ENCODE data around the gene KIF5A.
A peak's percentile ranks its signal among the peaks of the same experiment; 100 is the strongest.
"Not testable (repeated sequence)": the region's sequence is repeated elsewhere in the genome, so short reads cannot be mapped to it uniquely, and the experiment has no call there.

The KIF5A gene

GRCh38 chr12:57586832-57587429, 37.1 kb downstream of the KIF5A start:
- DNase-seq, result no peak
- TF ChIP-seq, protein P1, sequence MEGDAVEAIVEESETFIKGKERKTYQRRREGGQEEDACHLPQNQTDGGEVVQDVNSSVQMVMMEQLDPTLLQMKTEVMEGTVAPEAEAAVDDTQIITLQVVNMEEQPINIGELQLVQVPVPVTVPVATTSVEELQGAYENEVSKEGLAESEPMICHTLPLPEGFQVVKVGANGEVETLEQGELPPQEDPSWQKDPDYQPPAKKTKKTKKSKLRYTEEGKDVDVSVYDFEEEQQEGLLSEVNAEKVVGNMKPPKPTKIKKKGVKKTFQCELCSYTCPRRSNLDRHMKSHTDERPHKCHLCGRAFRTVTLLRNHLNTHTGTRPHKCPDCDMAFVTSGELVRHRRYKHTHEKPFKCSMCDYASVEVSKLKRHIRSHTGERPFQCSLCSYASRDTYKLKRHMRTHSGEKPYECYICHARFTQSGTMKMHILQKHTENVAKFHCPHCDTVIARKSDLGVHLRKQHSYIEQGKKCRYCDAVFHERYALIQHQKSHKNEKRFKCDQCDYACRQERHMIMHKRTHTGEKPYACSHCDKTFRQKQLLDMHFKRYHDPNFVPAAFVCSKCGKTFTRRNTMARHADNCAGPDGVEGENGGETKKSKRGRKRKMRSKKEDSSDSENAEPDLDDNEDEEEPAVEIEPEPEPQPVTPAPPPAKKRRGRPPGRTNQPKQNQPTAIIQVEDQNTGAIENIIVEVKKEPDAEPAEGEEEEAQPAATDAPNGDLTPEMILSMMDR (IDR thresholded peaks at IDR 0.05; ENCODE audit: low read depth, low read length, missing control alignments), result no peak
- no peak overlapping the region for H3K4me3 ChIP-seq (ENCODE audit: low read depth, low read length)
- H3K27me3 ChIP-seq (replicated peaks), result peaks cover 5% of the 10 kb centered on the region
- no peaks in the 10 kb centered on the region for H3K36me3 ChIP-seq (replicated peaks)
- no peak overlapping the region for H3K27ac ChIP-seq
- in situ Hi-C loops (cut with HindIII; ENCODE audit: low pct_ligation_motif_present, low sequenced_read_pairs), result no loop called here

GRCh38 chr12:57588951-57589610, 39.2 kb downstream of the KIF5A start:
- H3K36me3 ChIP-seq (replicated peaks); DNase-seq; H3K4me3 ChIP-seq (ENCODE audit: low read depth, low read length); H3K27ac ChIP-seq; in situ Hi-C loops (cut with HindIII; ENCODE audit: low pct_ligation_motif_present, low sequenced_read_pairs); H3K27me3 ChIP-seq (replicated peaks): not testable (repeated sequence)

DNA sequence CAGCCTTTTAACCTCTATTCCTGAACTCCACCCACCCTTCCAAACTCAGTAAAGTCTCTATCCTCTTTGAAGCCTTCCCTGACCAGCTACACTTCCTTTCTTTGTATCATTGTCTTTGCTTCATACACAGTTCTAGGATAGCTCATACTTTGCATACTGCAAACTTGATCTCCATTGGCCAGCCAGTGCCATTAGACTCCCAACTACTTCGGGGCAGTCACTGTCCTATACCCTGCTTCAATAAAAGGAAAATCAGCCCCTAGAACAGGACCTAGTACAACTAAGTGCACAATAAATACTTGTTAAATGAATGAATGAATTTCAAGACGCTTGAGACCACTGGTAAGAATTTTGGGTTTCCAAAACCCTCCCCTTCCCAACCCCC, 40.6 kb downstream of the KIF5A start:
- Histone ChIP-seq H3K36me3 (replicated peaks) (no peaks in the 10 kb centered on the region), H3K4me3 (ENCODE audit: low read depth, low read length) (peak overlapping the region; percentile 80), H3K27me3 (replicated peaks) (peaks cover 3% of the 10 kb centered on the region), H3K27ac (no peak overlapping the region)
- TF ChIP-seq, protein P1 (IDR thresholded peaks at IDR 0.05; ENCODE audit: low read depth, low read length, missing control alignments), result no peak
- no peak for DNase-seq
- in situ Hi-C loops (cut with HindIII; ENCODE audit: low pct_ligation_motif_present, low sequenced_read_pairs), result no loop called here

DNA sequence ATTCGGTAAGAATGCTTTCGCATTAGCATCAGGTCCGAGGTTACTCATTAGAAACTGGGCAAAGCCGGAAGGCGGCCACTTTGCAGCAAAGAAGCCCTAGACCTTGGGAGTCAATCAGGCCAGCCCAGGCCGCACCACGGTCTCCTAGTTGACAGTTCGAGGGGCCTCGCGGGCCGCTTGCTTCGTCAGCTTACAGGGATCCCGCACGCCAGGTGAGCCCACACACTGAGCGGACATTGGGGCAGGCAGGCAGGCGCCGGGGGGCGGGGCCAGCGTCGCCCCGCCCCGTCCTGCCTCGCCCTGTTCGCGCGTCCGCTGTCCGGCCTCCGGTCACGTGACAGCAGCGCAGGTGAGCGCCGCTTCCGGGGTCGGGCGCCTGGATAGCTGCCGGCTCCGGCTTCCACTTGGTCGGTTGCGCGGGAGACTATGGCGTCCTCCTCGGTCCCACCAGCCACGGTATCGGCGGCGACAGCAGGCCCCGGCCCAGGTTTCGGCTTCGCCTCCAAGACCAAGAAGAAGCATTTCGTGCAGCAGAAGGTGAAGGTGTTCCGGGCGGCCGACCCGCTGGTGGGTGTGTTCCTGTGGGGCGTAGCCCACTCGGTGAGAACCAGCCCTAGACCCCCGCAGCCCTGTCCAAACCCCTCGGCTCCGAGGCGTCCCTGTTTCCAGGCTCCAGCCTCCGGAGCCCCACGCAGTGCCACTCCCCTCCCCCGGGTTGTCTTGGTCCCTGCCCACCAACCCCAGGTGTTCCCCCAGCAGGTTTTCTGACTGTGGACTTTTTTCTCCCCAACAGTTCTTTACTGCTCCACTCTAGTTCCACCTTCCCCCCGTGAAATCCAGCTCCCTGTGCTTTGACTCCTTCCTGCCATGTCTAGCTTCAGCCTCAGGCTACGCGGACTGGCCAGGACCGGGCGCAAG, 41.3 kb downstream of the KIF5A start, which contains the start of gene PIP4K2C:
TSS of gene PIP4K2C (plus strand) at position 329 of the 918 bp plus-strand sequence. CDS start at position 427, 98 bp downstream.
- H3K36me3 ChIP-seq (replicated peaks), result no peaks in the 10 kb centered on the region
- peaks cover 2% of the 10 kb centered on the region for H3K27me3 ChIP-seq (replicated peaks)
- peak within 1 kb of the TSS; percentile 80 for H3K4me3 ChIP-seq (ENCODE audit: low read depth, low read length)
- DNase-seq, result no peak
- TF ChIP-seq, protein P1 (IDR thresholded peaks at IDR 0.05; ENCODE audit: low read depth, low read length, missing control alignments), result no peak
- in situ Hi-C loops (cut with HindIII; ENCODE audit: low pct_ligation_motif_present, low sequenced_read_pairs), result no loop called here
- H3K27ac ChIP-seq, result no peak within 1 kb of the TSS

- no peak for DNase-seq
- in situ Hi-C loops (cut with HindIII; ENCODE audit: low pct_ligation_motif_present, low sequenced_read_pairs), result no loop called here
- no peak overlapping the region for H3K27ac ChIP-seq
- no peaks in the 10 kb centered on the region for H3K36me3 ChIP-seq (replicated peaks)
- H3K27me3 ChIP-seq (replicated peaks), result peaks cover 2% of the 10 kb centered on the region
- H3K4me3 ChIP-seq (ENCODE audit: low read depth, low read length), result peak overlapping the region; percentile 80
- TF ChIP-seq, protein P1 (IDR thresholded peaks at IDR 0.05; ENCODE audit: low read depth, low read length, missing control alignments), result no peak
These were observed 42.0 kb downstream of the KIF5A start for GRCh38 chr12:57591782-57592325.
